NCI-H345 treated with DMSO at 0.1 percent for 48 hours (cell line): ENCODE data around the gene GPR26.

Experiments
- DNase-seq: peaks from one replicate; lab custom pipeline; 2025; ENCODE audit not compliant: unreplicated experiment; lab: John Stamatoyannopoulos, UW

The GPR26 gene

DNA sequence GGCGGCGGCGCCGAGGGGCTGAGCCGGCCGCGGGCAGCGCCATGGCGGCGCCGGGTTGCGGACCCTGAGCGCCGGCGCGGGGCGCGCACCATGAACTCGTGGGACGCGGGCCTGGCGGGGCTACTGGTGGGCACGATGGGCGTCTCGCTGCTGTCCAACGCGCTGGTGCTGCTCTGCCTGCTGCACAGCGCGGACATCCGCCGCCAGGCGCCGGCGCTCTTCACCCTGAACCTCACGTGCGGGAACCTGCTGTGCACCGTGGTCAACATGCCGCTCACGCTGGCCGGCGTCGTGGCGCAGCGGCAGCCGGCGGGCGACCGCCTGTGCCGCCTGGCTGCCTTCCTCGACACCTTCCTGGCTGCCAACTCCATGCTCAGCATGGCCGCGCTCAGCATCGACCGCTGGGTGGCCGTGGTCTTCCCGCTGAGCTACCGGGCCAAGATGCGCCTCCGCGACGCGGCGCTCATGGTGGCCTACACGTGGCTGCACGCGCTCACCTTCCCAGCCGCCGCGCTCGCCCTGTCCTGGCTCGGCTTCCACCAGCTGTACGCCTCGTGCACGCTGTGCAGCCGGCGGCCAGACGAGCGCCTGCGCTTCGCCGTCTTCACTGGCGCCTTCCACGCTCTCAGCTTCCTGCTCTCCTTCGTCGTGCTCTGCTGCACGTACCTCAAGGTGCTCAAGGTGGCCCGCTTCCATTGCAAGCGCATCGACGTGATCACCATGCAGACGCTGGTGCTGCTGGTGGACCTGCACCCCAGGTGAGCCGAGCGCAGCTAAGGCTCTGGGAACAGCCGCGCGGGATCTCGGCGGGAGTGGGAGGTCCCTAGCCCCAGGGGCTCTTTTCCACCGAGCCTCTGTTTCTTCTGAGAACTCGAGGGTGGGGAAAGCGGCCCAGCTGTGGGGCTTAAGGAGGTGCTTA lies at the start of gene GPR26:
Gene GPR26, plus strand, starts transcription at position 38 of the 919 bp plus-strand sequence. Its CDS starts 53 bp downstream, at position 91.
- no peak for DNase-seq

DNA sequence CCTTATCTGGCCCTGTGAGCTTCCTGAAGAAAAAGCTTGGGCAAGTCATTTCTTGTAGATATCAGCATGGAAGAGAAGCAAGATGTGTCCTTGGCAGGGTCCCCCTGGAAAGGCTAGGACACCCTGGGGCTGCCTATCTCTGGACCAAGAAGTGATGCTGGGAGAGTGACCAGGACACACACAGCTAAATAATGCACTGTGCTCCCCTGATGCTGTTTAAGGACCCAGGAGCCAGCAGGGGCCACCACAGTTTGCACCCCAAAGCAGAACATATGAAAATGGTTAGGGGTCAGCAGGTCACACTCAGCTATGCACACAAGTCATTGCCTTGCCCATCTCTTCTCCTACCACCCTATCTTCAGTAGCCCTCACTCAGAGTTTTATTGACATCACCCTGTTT lies 47.9 kb upstream of the GPR26 start:
- no peak for DNase-seq

DNA sequence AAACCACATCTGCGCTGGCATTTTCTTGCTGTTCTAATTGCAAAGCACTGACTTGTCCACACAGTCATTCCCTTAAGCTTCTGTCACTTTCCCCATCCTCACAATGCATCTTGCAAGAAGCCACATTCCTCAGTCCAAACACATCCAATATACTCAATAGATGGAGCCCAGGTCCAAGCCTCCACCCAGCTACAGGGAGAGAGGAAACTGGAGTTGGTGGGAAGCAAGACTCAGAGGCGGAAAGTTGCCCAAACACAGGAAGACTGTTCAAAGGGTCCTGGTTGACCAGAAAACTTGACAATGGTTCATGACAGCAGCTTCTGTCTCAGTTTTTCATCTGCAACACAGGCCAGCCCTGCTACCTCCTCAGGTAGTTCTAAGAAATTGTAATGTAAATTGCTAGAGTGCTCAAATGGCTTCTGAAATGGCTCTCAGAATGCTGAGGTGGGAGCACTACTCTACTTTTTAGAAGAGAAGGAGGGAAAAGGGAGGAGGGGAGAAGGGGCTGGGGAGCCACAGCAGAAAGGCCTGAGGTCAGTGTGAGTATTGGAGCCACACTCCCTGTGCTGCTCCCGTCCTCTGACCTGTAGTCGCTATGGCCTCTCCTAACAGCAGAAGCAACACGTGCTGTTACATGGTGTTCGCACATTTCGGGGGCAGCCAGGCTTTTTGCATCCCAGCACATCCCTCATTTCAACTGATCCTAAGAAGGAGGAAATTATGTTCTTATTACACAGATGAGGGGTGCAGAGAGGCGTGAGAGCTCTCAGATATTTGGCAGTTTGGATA lies 46.9 kb upstream of the GPR26 start:
- DNase-seq = no peak

DNA sequence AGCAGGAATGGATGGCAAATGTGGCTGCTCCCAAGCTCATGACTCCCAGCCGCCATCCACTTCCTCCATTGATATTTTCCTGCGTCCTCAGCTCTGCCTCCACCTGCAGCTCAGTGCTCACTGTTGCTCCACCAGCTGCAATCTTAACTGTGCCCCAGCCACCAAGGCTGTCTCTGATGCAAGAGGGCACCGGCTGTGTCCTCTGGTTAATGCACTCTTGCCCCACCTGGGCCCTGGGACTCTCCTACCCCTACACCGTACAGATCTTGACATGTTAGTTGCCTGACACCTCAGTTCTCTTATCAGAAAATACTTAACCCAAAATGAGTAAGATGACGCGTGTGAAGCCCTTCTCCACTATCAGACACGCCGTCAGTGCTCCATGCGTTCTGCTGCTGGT lies 45.5 kb upstream of the GPR26 start:
- no peak for DNase-seq

DNA sequence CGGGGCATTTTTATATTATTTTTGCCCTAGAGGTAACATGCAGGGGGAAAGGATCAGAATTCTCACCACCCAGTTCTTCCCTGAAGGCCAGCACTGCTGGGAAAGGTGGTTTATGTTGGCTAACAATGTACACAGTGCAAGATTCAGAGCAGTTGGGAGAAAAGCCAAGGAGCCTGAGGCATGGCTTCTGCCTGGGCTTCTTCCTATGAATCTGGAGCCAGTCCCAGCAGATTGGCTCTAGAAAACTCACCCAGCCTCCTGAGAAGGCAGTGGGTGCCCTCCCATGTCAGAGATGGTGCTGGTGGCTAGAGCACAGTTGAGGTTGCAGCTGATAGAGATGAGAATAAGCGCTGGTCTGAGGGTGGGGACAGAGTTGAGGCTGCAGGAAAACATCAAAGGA lies 44.7 kb upstream of the GPR26 start:
- no peak for DNase-seq

GRCh38 chr10:123621916-123622315 lies 44.2 kb upstream of the GPR26 start:
- DNase-seq = no peak

GRCh38 chr10:123622381-123622780 lies 43.8 kb upstream of the GPR26 start:
- DNase-seq = no peak

GRCh38 chr10:123624086-123624485 lies 42.1 kb upstream of the GPR26 start:
- no peak for DNase-seq

- DNase-seq = no peak
Observed at GRCh38 chr10:123633106-123633505, 33.0 kb upstream of the GPR26 start.

- no peak for DNase-seq
Observed at GRCh38 chr10:123633636-123634035, 32.5 kb upstream of the GPR26 start.

- DNase-seq = no peak
Observed at GRCh38 chr10:123634221-123634620, 31.9 kb upstream of the GPR26 start.

DNA sequence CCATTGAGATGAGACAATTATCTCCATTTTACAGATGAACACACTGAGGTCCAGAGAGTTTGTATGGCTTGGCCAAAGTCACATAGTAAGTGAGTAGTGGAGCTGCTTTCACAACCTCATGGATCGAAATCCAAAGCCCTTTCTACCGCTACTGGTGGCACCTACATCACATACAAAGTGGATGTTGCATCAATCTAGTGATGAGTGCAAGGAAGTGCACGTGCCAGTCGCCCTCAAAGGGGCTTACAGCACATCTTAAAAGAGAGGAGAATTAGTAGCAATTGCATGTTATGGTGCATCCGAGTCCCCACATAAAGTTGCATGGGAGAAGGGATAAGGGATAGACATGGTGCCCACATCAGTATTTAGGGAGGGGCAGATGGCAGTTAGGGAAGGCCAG lies 31.0 kb upstream of the GPR26 start:
- no peak for DNase-seq

GRCh38 chr10:123635745-123636144 lies 30.4 kb upstream of the GPR26 start:
- no peak for DNase-seq

DNA sequence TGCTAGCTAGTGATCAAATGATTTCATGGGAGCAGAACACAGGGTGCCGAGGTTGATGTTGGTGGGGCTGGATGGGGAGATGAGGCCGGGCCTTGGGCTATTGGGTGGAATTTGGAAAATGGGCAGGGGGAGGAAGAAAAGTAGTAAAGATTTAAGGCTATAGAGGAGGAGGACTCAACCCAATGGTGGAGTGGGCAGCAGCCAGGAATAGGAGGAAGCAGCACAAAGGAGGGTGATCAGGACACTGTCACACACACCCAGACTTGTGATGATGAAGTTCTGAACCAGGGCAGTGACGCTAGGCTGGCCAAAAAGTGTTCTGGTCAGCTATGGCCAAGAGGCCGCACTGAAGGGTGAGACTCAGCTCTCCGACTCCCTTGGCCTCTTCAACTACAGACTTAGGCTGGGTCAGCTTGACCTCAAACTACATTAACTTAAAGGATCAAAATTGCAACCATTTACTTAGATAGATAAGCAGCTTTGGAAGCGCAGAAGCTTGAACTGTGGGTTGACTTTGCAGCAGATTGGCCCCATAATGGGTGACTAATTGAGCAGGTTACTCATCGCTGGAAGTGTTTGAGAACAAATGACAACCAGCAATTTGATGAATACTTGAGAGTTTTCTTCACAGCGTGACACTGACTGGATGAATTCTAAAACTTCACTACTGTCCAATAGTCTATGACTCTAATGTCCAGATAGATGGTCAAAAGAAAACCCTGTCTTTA lies 29.4 kb upstream of the GPR26 start:
- no peak for DNase-seq

DNA sequence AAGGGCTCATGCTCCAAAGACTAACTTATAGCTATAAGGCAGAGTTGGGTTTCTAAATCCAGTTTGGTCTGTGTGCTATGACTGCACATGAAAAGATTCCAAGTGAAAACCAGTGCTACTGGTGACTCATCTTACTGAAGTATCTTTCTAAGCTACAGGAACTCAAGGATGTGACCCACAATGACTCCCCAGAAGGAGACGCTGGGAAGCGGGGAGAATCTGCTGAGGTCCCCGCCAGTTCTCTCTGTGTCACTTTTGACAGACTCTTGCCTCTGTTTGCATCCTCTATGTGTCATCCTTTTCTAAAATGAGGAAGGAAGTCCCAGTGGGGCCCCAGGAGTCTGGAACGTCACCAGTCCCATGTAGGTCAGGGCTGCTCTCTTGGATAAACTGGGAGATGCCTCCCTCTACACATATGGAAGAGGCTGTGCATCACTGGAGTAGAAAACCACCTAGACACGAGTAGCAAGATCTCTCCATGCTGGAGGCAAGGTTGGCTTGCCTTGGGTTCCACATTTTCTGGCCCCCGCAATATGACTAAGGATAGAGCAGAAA lies 28.8 kb upstream of the GPR26 start:
- no peak for DNase-seq

GRCh38 chr10:123639131-123639530 lies 27.0 kb upstream of the GPR26 start:
- no peak for DNase-seq

- DNase-seq = no peak
Observed at GRCh38 chr10:123640016-123640535, 26.1 kb upstream of the GPR26 start.

DNA sequence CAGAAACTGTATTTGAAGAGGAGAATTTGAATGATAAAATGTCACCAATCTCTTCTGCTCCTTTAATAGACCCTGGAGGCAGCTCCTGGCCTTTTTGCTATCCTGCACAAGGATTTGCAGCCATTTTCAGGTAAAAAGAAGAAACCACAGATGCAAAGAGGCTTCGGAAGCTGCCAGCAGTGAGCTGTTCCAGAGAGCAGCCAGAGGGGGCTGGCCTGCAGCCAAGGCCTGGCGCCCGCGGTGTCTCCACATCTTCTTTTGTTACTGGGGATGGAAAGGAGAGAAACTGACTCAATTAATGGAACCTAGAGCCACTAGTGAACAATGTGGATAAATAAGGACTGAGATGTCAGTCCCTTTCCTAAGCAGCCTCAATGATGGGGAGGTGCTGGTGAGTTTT lies 23.9 kb upstream of the GPR26 start:
- peak; percentile 24 for DNase-seq

- DNase-seq = no peak
Observed at GRCh38 chr10:123642697-123643096, 23.5 kb upstream of the GPR26 start.

DNA sequence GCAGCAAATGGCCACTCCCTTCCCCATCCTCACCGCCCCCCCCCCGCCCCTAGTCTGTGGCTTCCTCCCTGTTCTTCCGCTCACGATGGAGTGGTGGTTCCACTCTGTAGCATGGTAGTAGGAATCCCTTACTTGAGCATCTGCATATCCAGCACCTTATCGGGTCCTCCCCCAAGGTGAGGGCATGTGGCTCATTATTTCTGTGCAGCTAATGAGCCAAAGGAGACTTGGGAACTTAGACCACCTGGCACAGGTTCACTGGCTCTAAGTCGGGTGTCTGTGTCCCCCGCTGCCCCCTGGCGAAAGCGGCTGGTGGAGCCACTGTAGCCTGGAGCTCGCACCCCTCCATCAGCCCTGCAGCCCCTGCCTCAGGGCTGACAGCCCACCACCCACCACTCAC lies 22.8 kb upstream of the GPR26 start:
- no peak for DNase-seq

DNA sequence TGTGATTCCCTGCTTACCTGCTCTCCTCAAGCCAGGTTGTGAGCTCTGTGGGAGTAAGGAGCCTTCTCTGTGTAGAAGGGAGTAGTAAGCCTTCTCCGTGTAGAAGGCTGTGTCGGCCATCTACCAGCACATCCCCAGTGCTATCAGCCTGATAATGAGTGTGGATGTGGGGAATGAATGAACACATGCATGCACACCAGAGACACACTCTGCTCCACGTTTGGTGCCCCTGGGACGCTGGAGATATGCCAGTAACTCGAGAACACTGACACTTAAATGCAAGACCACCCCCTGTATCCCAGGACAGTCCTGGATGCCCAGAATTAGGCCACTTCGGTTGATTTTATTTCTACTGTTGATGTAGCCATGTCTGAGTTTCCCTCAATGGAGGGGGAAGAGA lies 21.1 kb upstream of the GPR26 start:
- DNase-seq = no peak
